Smooth muscle cell (in vitro differentiated cells): ENCODE results near the gene CEP68. TPM values are rescaled to one million over a fixed set of nuclear protein-coding genes. Genes with fewer than 3 reads are reported as not detected.

ENCODE experiments used
- DNase-seq: peaks from one replicate; lab custom pipeline; 2025; ENCODE audit not compliant: unreplicated experiment; lab: John Stamatoyannopoulos, UW
- H2AFZ ChIP-seq: fragments of 200-600 bp; sonication (generic); 2 replicates; pipeline ENCODE4 v1.6.0; 2016; ENCODE audit warnings: antibody characterized with exemption, low read depth, mild to moderate bottlenecking
- H3F3A ChIP-seq: fragments of 200-600 bp; sonication (generic); 2 replicates; pipeline ENCODE4 v1.6.0; 2017; ENCODE audit warnings: antibody characterized with exemption, low read depth
- H3K27ac ChIP-seq: fragments of 200-600 bp; sonication (generic); 2 replicates; pipeline ENCODE4 v1.5.1; 2016; ENCODE audit warnings: low read depth, mild to moderate bottlenecking
- H3K27me3 ChIP-seq: fragments of 200-600 bp; sonication (generic); 2 replicates; pipeline ENCODE4 v1.6.1; 2016; ENCODE audit warnings: low read depth, mild to moderate bottlenecking
- H3K36me3 ChIP-seq: fragments of 200-600 bp; sonication (generic); 2 replicates; pipeline ENCODE4 v1.5.1; 2016; ENCODE audit warnings: low read depth
- H3K4me1 ChIP-seq: fragments of 200-600 bp; sonication (generic); 2 replicates; pipeline ENCODE4 v1.5.1; 2016; ENCODE audit warnings: low read depth
- H3K4me2 ChIP-seq: fragments of 200-600 bp; sonication (generic); 2 replicates; pipeline ENCODE4 v1.6.0; 2016; ENCODE audit warnings: mild to moderate bottlenecking
- H3K4me3 ChIP-seq: fragments of 200-600 bp; sonication (generic); 2 replicates; pipeline ENCODE4 v1.5.1; 2016; ENCODE audit warnings: mild to moderate bottlenecking
- H3K79me2 ChIP-seq: fragments of 200-600 bp; sonication (generic); 2 replicates; pipeline ENCODE4 v1.6.0; 2016; ENCODE audit warnings: low read depth, mild to moderate bottlenecking
- H3K9ac ChIP-seq: fragments of 200-600 bp; sonication (generic); 2 replicates; pipeline ENCODE4 v1.6.0; 2016; ENCODE audit warnings: low read depth
- H3K9me3 ChIP-seq: fragments of 200-600 bp; sonication (generic); replicated peaks from 2 replicates; pipeline ENCODE4 v1.5.1; 2016; ENCODE audit warnings: low read depth
- H4K20me1 ChIP-seq: fragments of 200-600 bp; sonication (generic); 2 replicates; pipeline ENCODE4 v1.6.0; 2016; ENCODE audit warnings: low read depth
- CTCF ChIP-seq: fragments of 200-600 bp; sonication (generic); IDR thresholded peaks from 2 replicates; pipeline ENCODE4 v1.5.1; 2017; ENCODE audit warnings: borderline replicate concordance, mild to moderate bottlenecking, antibody characterized with exemption; ENCODE audit not compliant: insufficient read depth, poor library complexity, severe bottlenecking
- WGBS: methylation state at CpG from one replicate; pipeline ENCODE4 v1.1.7; 2016; ENCODE audit warnings: low lambda C conversion rate; 5-methylcytosine and 5-hydroxymethylcytosine counted together
- polyA plus RNA-seq: library from polyadenylated mRNA; unstranded; fragments of >200 nt; fragmentation: Nextera tagmentation; extraction: Ambion mirVana; gene quantifications from 2 replicates; pipeline ENCODE4 v1.2.1, GENCODE V29; 2016
- total RNA-seq: library from RNA; depleted of rRNA; stranded (reverse); fragments of >200 nt; gene quantifications from 2 replicates; pipeline ENCODE4 v1.2.3, GENCODE V29; 2014

The CEP68 gene
- total and polyA plus RNA-seq, 2 experiments from 2014 or later = 3.2 to 12.8 TPM

- H3K27ac ChIP-seq = peak overlapping the region; percentile 12
- peaks cover 9% of the 10 kb centered on the region for H3K4me1 ChIP-seq
- no peak for DNase-seq
- H2AFZ ChIP-seq = no peak overlapping the region
- H3K4me3 ChIP-seq = peak overlapping the region; percentile 75
- H3K9me3 ChIP-seq = no peaks in the 10 kb centered on the region
- H4K20me1 ChIP-seq = peaks cover 43% of the 10 kb centered on the region
- TF ChIP-seq CTCF = no peak
- H3K4me2 ChIP-seq = peak overlapping the region; percentile 94
- peak overlapping the region; percentile 41 for H3K9ac ChIP-seq
- peaks cover 41% of the 10 kb centered on the region for H3K79me2 ChIP-seq
- no peaks in the 10 kb centered on the region for H3F3A ChIP-seq
- 14% methylated on average over 5 of the region's 5 CpGs for WGBS
- H3K36me3 ChIP-seq = no peaks in the 10 kb centered on the region
- no peaks in the 10 kb centered on the region for H3K27me3 ChIP-seq
Measured at GRCh38 chr2:65057054-65057375, 799 bp downstream of the CEP68 start.

- Histone ChIP-seq H3F3A (no peaks in the 10 kb centered on the region), H3K4me2 (peak overlapping the region; percentile 94), H3K36me3 (no peaks in the 10 kb centered on the region), H4K20me1 (peaks cover 49% of the 10 kb centered on the region), H3K27me3 (no peaks in the 10 kb centered on the region), H3K4me3 (peak overlapping the region; percentile 75), H3K79me2 (peaks cover 41% of the 10 kb centered on the region), H3K4me1 (peaks cover 9% of the 10 kb centered on the region), H3K9ac (peak overlapping the region; percentile 41), H3K9me3 (no peaks in the 10 kb centered on the region), H3K27ac (no peak overlapping the region), H2AFZ (no peak overlapping the region)
- no peak for DNase-seq
- no peak for TF ChIP-seq CTCF
- WGBS = 79% methylated on average over 6 of the region's 6 CpGs
Measured at GRCh38 chr2:65057391-65058052, 1.3 kb downstream of the CEP68 start.

- Histone ChIP-seq H3K4me1 (peaks cover 15% of the 10 kb centered on the region), H3K36me3 (no peaks in the 10 kb centered on the region), H3K27me3 (no peaks in the 10 kb centered on the region), H3K79me2 (peaks cover 44% of the 10 kb centered on the region), H3K4me3 (no peak overlapping the region), H3F3A (no peaks in the 10 kb centered on the region), H3K9me3 (no peaks in the 10 kb centered on the region), H3K4me2 (no peak overlapping the region), H3K9ac (no peak overlapping the region), H2AFZ (no peak overlapping the region), H4K20me1 (peaks cover 64% of the 10 kb centered on the region), H3K27ac (no peak overlapping the region)
- TF ChIP-seq CTCF = no peak
- no peak for DNase-seq
- WGBS = 100% methylated on average over 1 of the region's 1 CpG
Measured at GRCh38 chr2:65059071-65059470, 2.9 kb downstream of the CEP68 start.
